ENCODE measurements around the gene SLC36A4. TPM values are rescaled to one million over a fixed set of nuclear protein-coding genes. Genes with fewer than 3 reads are reported as not detected.

SLC36A4 gene
- 12.0 and 17.5 TPM in 2 replicates for total RNA-seq

DNA sequence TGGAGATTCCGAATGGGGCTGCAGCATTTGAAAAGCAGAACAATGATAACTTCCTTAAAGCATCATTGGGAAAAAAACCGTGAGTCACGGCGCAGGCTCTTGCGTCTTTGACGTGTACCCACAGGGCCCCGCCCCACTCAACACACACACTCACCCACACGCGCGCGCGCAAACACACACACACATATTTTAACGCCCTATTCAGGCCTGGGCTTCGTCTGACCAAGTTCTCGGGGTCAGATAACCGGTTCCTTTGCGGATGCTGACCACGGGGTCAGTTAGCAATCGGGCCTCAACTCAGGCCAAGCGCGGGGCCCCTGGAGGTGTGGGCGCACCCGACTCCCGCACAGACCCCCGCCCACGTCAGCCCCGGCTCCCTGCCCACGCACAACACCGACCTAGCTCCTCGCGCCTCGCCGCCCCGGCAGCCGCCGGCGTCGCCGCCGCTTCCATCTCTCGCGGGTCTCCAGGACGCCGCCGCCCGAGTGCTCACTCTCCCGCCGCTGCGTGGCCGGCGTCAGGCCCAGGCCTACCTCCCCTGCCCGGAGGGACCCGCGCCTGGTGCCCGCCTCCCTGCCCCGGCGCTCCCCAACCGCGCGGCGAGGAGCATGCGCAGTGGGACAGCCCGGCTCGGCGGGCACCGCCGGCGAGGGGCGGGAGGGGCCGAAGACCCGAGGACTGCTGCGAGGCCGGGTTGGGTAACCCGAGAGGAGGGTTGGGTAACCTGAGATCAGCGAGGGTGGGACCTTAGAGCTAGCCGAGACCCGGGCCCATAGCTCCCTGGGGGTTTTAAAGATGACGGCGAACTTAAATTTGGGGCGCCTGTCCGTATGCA lies at the start of gene SLC36A4:
TSS of gene SLC36A4 (minus strand) at position 612 of the 835 bp plus-strand sequence. CDS start at position 453, 159 bp downstream.

Other genes with a start within 250 kb of the SLC36A4 start
- not detected in 2 replicates for gene MTNR1B, start 228.3 kb downstream of the SLC36A4 start, total RNA-seq
- under 0.01 and 0.33 TPM in 2 replicates for gene DEUP1, start 132.8 kb upstream of the SLC36A4 start, total RNA-seq